ENCODE data around the gene CLEC10A. TPM values are rescaled to one million over a fixed set of nuclear protein-coding genes. Genes with fewer than 3 reads are reported as not detected.

CLEC10A gene
- total RNA-seq, 4 donors from 2014 or later, result 0.59 to 3.9 (median 2.1) TPM

- 34 to 81% methylated on average over 11 to 27 of the region's 43 CpGs for WGBS, 2 donors
- intact Hi-C loops (cut with DNase I), result loop anchor here (5.0 kb wide), 1 partner anchor 255 kb away; no protein-coding TSS in a partner anchor
- Histone ChIP-seq H3K9me3 (no peaks in the 10 kb centered on the region), H3K27ac (peak overlapping the region; percentile 49 to 87 (median 80)), H3K27me3 (no peaks in the 10 kb centered on the region), H3K4me3 (replicated peaks in 1 of 3) (peak overlapping the region in 1 of 3 donors; percentile 29), H3K36me3 (no peaks in the 10 kb centered on the region), H3K4me1 (peaks cover 38 to 74% of the 10 kb centered on the region in 2 donors)
- peak; percentile 32 to 34 for DNase-seq
- no peak for TF ChIP-seq POLR2A (IDR thresholded peaks at IDR 0.05)
These were observed 38.2 kb downstream of the CLEC10A start for GRCh38 chr17:7041607-7042500.

DNA sequence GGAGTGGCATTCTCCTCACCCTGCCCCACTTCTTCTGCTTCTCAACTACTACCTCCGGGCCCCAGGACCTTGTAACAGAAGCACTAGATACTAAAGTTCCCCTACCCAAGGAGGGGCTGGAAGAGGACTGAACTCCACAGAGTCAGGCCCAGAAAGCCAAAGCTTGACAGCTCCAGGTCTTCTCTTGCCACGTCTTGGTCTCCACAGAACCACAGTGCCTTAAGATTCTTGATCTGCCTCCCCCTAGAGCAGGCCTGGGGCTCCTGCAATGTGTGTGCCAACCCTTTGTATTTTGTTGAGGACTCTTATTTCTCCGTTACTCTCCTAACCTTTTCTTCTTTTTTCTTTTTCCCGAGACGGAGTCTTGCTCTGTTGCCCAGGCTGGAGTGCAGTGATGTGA lies 40.2 kb downstream of the CLEC10A start:
- H3K4me1 ChIP-seq, result peaks cover 45 to 73% of the 10 kb centered on the region in 2 donors
- H3K27me3 ChIP-seq, result no peaks in the 10 kb centered on the region
- H3K4me3 ChIP-seq (replicated peaks in 1 of 3), result no peak overlapping the region
- no peak for DNase-seq
- no peak for TF ChIP-seq POLR2A (IDR thresholded peaks at IDR 0.05)
- no peak for TF ChIP-seq CTCF (IDR thresholded peaks at IDR 0.05)
- peak overlapping the region; percentile 51 to 95 (median 87) for H3K27ac ChIP-seq
- no peaks in the 10 kb centered on the region for H3K9me3 ChIP-seq
- intact Hi-C loops (cut with DNase I), result loop anchor here (5.0 kb wide), 1 partner anchor 257 kb away; no protein-coding TSS in a partner anchor
- H3K36me3 ChIP-seq, result no peaks in the 10 kb centered on the region
- WGBS, 2 donors, result 92 to 93% methylated on average over 5 of the region's 5 CpGs

DNA sequence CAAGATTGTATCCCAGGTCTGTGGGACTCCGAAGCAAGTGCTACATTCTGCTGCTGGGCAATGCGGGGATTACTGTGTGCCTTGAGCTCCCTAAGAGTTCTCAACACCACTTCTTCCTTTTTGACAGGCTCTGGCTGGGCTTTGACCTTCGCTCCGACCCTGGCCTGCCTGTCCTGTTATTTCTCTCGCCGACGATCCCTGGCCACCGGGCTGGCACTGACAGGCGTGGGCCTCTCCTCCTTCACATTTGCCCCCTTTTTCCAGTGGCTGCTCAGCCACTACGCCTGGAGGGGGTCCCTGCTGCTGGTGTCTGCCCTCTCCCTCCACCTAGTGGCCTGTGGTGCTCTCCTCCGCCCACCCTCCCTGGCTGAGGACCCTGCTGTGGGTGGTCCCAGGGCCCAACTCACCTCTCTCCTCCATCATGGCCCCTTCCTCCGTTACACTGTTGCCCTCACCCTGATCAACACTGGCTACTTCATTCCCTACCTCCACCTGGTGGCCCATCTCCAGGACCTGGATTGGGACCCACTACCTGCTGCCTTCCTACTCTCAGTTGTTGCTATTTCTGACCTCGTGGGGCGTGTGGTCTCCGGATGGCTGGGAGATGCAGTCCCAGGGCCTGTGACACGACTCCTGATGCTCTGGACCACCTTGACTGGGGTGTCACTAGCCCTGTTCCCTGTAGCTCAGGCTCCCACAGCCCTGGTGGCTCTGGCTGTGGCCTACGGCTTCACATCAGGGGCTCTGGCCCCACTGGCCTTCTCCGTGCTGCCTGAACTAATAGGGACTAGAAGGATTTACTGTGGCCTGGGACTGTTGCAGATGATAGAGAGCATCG lies 41.8 kb downstream of the CLEC10A start:
- peak overlapping the region; percentile 57 to 95 (median 87) for H3K27ac ChIP-seq

GRCh38 chr17:7035591-7036368 lies 44.3 kb downstream of the CLEC10A start, which contains the start of gene SLC16A13:
TSS of gene SLC16A13 (plus strand) at chr17:7036015. CDS start at chr17:7036383, 368 bp downstream.
- peak; percentile 99 to 100 for DNase-seq
- WGBS, 2 donors, result 0 to 3% methylated on average over 30 to 46 of the region's 52 CpGs
- no peaks in the 10 kb centered on the region for H3K27me3 ChIP-seq
- H3K27ac ChIP-seq, result peak within 1 kb of the TSS; percentile 82 to 93 (median 88)
- H3K36me3 ChIP-seq, result no peaks in the 10 kb centered on the region
- H3K9me3 ChIP-seq, result no peaks in the 10 kb centered on the region
- peaks cover 29 to 47% of the 10 kb centered on the region in 2 donors for H3K4me1 ChIP-seq
- intact Hi-C loops (cut with DNase I), result no loop called here
- TF ChIP-seq POLR2A (IDR thresholded peaks at IDR 0.05) (peak; percentile 73 to 93), CTCF (IDR thresholded peaks at IDR 0.05) (peak in 1 of 6 experiments; percentile 16)
- H3K4me3 ChIP-seq (replicated peaks in 1 of 3), result peak within 1 kb of the TSS; percentile 53 to 65 (median 60)

More for the DNA sequence above, 41.8 kb downstream of the CLEC10A start:
- no peaks in the 10 kb centered on the region for H3K27me3 ChIP-seq
- no peaks in the 10 kb centered on the region for H3K9me3 ChIP-seq
- DNase-seq, result no peak
- H3K36me3 ChIP-seq, result no peaks in the 10 kb centered on the region
- H3K4me1 ChIP-seq, result peaks cover 44 to 62% of the 10 kb centered on the region in 2 donors
- no peak overlapping the region for H3K4me3 ChIP-seq (replicated peaks in 1 of 3)
- no peak for TF ChIP-seq CTCF (IDR thresholded peaks at IDR 0.05)
- TF ChIP-seq POLR2A (IDR thresholded peaks at IDR 0.05), result no peak
- 88 to 89% methylated on average over 17 to 18 of the region's 19 CpGs for WGBS, 2 donors
- intact Hi-C loops (cut with DNase I), result no loop called here

Measured in thyroid gland (tissue), 4 donors.